Keratinocyte (primary cell): ENCODE data around the gene CA12. TPM values are rescaled to one million over a fixed set of nuclear protein-coding genes. Genes with fewer than 3 reads are reported as not detected.

Experiments used
- DNase-seq: peaks from one replicate; pipeline ENCODE4 v3.0.0-alpha.2; 2011; ENCODE audit warnings: low read depth, missing footprints, low spot score
- FAIRE-seq: peaks from 2 replicates; lab custom pipeline; 2011; peaks lifted over from hg19 to GRCh38; lab: Jason Lieb, UNC
- H2AFZ ChIP-seq: 2 replicates; pipeline ENCODE4 v1.6.0; 2012; ENCODE audit warnings: low read length, control low read depth, inconsistent platforms; ENCODE audit not compliant: control insufficient read depth
- H3K27ac ChIP-seq: 2 replicates; pipeline ENCODE4 v1.5.1; 2011; ENCODE audit warnings: low read length; ENCODE audit not compliant: control insufficient read depth, insufficient read depth
- H3K27me3 ChIP-seq: 3 replicates; pipeline ENCODE4 v1.6.0; 2011; ENCODE audit warnings: low read length; ENCODE audit not compliant: control insufficient read depth, insufficient read depth; ENCODE audit errors: extremely low read depth
- H3K36me3 ChIP-seq, 2 experiments: 2 replicates in 1 of 2; 3 replicates in 1 of 2; pipeline ENCODE4 v1.5.1; 2011; ENCODE audit warnings: low read length in 2 of 2, mild to moderate bottlenecking in 1 of 2; ENCODE audit not compliant: control insufficient read depth in 2 of 2, insufficient read depth in 2 of 2; ENCODE audit errors: extremely low read depth in 1 of 2
- H3K4me1 ChIP-seq: 3 replicates; pipeline ENCODE4 v1.5.1; 2011; ENCODE audit warnings: low read length; ENCODE audit not compliant: control insufficient read depth, insufficient read depth; ENCODE audit errors: extremely low read depth
- H3K4me2 ChIP-seq: 3 replicates; pipeline ENCODE4 v1.6.0; 2011; ENCODE audit warnings: low read depth, low read length; ENCODE audit not compliant: control insufficient read depth, insufficient read depth; ENCODE audit errors: extremely low read depth
- H3K4me3 ChIP-seq, 3 experiments: fragments of 200-600 bp in 1 of 3; sonication (generic) in 1 of 3; 2 replicates in 2 of 3; 3 replicates in 1 of 3; pipeline ENCODE4 v1.5.1; 2011 to 2016; ENCODE audit warnings: low read length in 3 of 3, mild to moderate bottlenecking in 3 of 3, control low read depth in 2 of 3, inconsistent platforms in 1 of 3, low read depth in 1 of 3, mixed read lengths in 1 of 3, mixed run types in 1 of 3, moderate library complexity in 1 of 3; ENCODE audit not compliant: control insufficient read depth in 2 of 3, insufficient read depth in 2 of 3; ENCODE audit errors: extremely low read depth in 1 of 3
- H3K79me2 ChIP-seq: 2 replicates; pipeline ENCODE4 v1.6.0; 2012; ENCODE audit warnings: low read length; ENCODE audit not compliant: control insufficient read depth, insufficient read depth
- H3K9ac ChIP-seq: 3 replicates; pipeline ENCODE4 v1.6.0; 2011; ENCODE audit warnings: low read length; ENCODE audit not compliant: control insufficient read depth, insufficient read depth; ENCODE audit errors: extremely low read depth
- H3K9me1 ChIP-seq: 3 replicates; pipeline ENCODE4 v1.6.0; 2011; ENCODE audit warnings: low read length; ENCODE audit not compliant: control insufficient read depth, insufficient read depth; ENCODE audit errors: extremely low read depth
- H3K9me3 ChIP-seq: 2 replicates; pipeline ENCODE4 v1.5.1; 2012; ENCODE audit warnings: low read depth, low read length; ENCODE audit not compliant: control insufficient read depth
- H4K20me1 ChIP-seq: 3 replicates; pipeline ENCODE4 v1.6.0; 2011; ENCODE audit warnings: low read length; ENCODE audit not compliant: control insufficient read depth, insufficient read depth; ENCODE audit errors: extremely low read depth
- EZH2 ChIP-seq: IDR thresholded peaks from one replicate; pipeline ENCODE4 v1.6.1; 2012; ENCODE audit warnings: inconsistent platforms, mild to moderate bottlenecking, low read length, moderate library complexity
- dilution Hi-C: fragments of 300-500 bp; cut with MboI; formaldehyde crosslinking; loops from one replicate; pipeline ENCODE4 v1.7.0; 2020; ENCODE audit warnings: low sequenced_read_pairs; ENCODE audit not compliant: extremely low pct_ligation_motif_present
- polyA plus RNA-seq, 5 experiments: library from polyadenylated mRNA; depleted of rRNA in 3 of 5; stranded (reverse) in 3 of 5; stranded (forward) in 1 of 5; unstranded in 1 of 5; fragments of >200 nt; gene quantifications; 1 replicate in 1 of 5; 2 replicates in 3 of 5; 3 replicates in 1 of 5; pipeline versions ENCODE4 v1.2.1 to v1.2.3, GENCODE V29; 2011 to 2012; ENCODE audit warnings: missing spikeins in 2 of 5, low read depth in 1 of 5, low replicate concordance in 1 of 5
- TF ChIP-seq, protein P1 (sequence below), 3 experiments: IDR thresholded peaks in 1 of 3; conservative IDR thresholded peaks in 1 of 3; optimal IDR thresholded peaks in 1 of 3; 2 replicates in 2 of 3; 3 replicates in 1 of 3; pipeline versions ENCODE3 to v1.5.1; 2011; ENCODE audit warnings: low read length in 3 of 3, mild to moderate bottlenecking in 3 of 3, moderate library complexity in 2 of 3, control low read depth in 1 of 3, inconsistent platforms in 1 of 3; ENCODE audit not compliant: insufficient read depth in 2 of 3; ENCODE audit errors: extremely low read depth in 1 of 3

Gene CA12
- polyA plus RNA-seq, 1 donor (not counting 4 experiments of a cell fraction or from before 2014, with no cell fraction given) = 158 TPM

GRCh38 chr15:63401078-63401477, 19.4 kb upstream of the CA12 start:
- Histone ChIP-seq H3K79me2 (no peaks in the 10 kb centered on the region), H4K20me1 (no peaks in the 10 kb centered on the region), H3K9me1 (no peaks in the 10 kb centered on the region), H2AFZ (no peak overlapping the region), H3K27me3 (no peaks in the 10 kb centered on the region), H3K27ac (no peak overlapping the region), H3K4me1 (peaks cover 4% of the 10 kb centered on the region), H3K36me3 (no peaks in the 10 kb centered on the region), H3K4me2 (no peak overlapping the region), H3K9me3 (no peaks in the 10 kb centered on the region), H3K9ac (no peak overlapping the region), H3K4me3 (no peak overlapping the region)
- dilution Hi-C loops = no loop called here
- FAIRE-seq (peak; percentile 5), DNase-seq (no peak)
- TF ChIP-seq, protein P1, sequence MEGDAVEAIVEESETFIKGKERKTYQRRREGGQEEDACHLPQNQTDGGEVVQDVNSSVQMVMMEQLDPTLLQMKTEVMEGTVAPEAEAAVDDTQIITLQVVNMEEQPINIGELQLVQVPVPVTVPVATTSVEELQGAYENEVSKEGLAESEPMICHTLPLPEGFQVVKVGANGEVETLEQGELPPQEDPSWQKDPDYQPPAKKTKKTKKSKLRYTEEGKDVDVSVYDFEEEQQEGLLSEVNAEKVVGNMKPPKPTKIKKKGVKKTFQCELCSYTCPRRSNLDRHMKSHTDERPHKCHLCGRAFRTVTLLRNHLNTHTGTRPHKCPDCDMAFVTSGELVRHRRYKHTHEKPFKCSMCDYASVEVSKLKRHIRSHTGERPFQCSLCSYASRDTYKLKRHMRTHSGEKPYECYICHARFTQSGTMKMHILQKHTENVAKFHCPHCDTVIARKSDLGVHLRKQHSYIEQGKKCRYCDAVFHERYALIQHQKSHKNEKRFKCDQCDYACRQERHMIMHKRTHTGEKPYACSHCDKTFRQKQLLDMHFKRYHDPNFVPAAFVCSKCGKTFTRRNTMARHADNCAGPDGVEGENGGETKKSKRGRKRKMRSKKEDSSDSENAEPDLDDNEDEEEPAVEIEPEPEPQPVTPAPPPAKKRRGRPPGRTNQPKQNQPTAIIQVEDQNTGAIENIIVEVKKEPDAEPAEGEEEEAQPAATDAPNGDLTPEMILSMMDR (optimal IDR thresholded peaks at IDR 0.05 in 1 of 3, IDR thresholded peaks at IDR 0.05 in 1 of 3, conservative IDR thresholded peaks at IDR 0.05 in 1 of 3; ENCODE audit: extremely low read depth in 1 of 3, insufficient read depth in 2 of 3, low read length in 3 of 3) = no peak
- no peak for TF ChIP-seq EZH2

- Histone ChIP-seq H3K79me2 (no peaks in the 10 kb centered on the region), H3K4me3 (no peak overlapping the region), H3K9ac (no peak overlapping the region), H3K9me3 (no peaks in the 10 kb centered on the region), H3K27ac (no peak overlapping the region), H4K20me1 (no peaks in the 10 kb centered on the region), H3K36me3 (no peaks in the 10 kb centered on the region), H2AFZ (no peak overlapping the region), H3K27me3 (no peaks in the 10 kb centered on the region), H3K9me1 (no peaks in the 10 kb centered on the region), H3K4me1 (peaks cover 4% of the 10 kb centered on the region), H3K4me2 (no peak overlapping the region)
- TF ChIP-seq, protein P1 (optimal IDR thresholded peaks at IDR 0.05 in 1 of 3, IDR thresholded peaks at IDR 0.05 in 1 of 3, conservative IDR thresholded peaks at IDR 0.05 in 1 of 3; ENCODE audit: extremely low read depth in 1 of 3, insufficient read depth in 2 of 3, low read length in 3 of 3) = no peak
- no peak for TF ChIP-seq EZH2
- dilution Hi-C loops = no loop called here
- FAIRE-seq (no peak), DNase-seq (no peak)
Observed at GRCh38 chr15:63398456-63398855, 16.8 kb upstream of the CA12 start.
